PC-3 (cell line): ENCODE data around the gene SINHCAF. TPM values are rescaled to one million over a fixed set of nuclear protein-coding genes. Genes with fewer than 3 reads are reported as not detected.

Experiments
- ATAC-seq: fragments of 200-7000 bp; cut with Tn5 transposase; 2 replicates; pipeline ENCODE4 v1.9.1; 2020; ENCODE audit warnings: mild to moderate bottlenecking, moderate library complexity
- BruUV-seq: library from RNA; stranded (reverse); fragments of 400-500 nt; replicated peaks from 2 replicates; lab custom pipeline; 2021; lab: Mats Ljungman, UMichigan
- CTCF ChIA-PET: fragments of 300-600 bp; sonication (Branson Sonifier 250); formaldehyde crosslinking; loops from one replicate; lab custom pipeline; 2022; ENCODE audit warnings: antibody characterized with exemption; lab: Charles Lee
- POLR2A ChIA-PET: fragments of 300-600 bp; sonication (Branson Sonifier 250); formaldehyde crosslinking; loops from one replicate; lab custom pipeline; 2022; ENCODE audit warnings: antibody characterized with exemption; ENCODE audit not compliant: unreplicated experiment; lab: Charles Lee
- DNase-seq: peaks from one replicate; pipeline ENCODE4 v3.0.0-alpha.2; 2015
- H2AFZ ChIP-seq: fragments of 300-600 bp; sonication (generic); 2 replicates; pipeline ENCODE4 v1.6.0; 2016; ENCODE audit warnings: antibody characterized with exemption, low read length
- H3F3A ChIP-seq: fragments of 300-600 bp; sonication (generic); one replicate; pipeline ENCODE4 v1.6.0; 2017; ENCODE audit warnings: antibody characterized with exemption, low read length, control low read depth, mild to moderate bottlenecking; ENCODE audit not compliant: unreplicated experiment
- H3K27ac ChIP-seq: fragments of 300-600 bp; sonication (generic); 2 replicates; pipeline ENCODE4 v1.5.1; 2016; ENCODE audit warnings: mild to moderate bottlenecking, low read length
- H3K27me3 ChIP-seq: fragments of 300-600 bp; sonication (generic); 2 replicates; pipeline ENCODE4 v1.6.1; 2016; ENCODE audit warnings: low read length, mixed read lengths
- H3K36me3 ChIP-seq: fragments of 300-600 bp; sonication (generic); 2 replicates; pipeline ENCODE4 v1.6.1; 2016; ENCODE audit warnings: low read depth, mixed run types, low read length, mixed read lengths
- H3K4me1 ChIP-seq: fragments of 300-600 bp; sonication (generic); 2 replicates; pipeline ENCODE4 v1.5.1; 2016; ENCODE audit warnings: low read length; ENCODE audit not compliant: insufficient read depth
- H3K4me2 ChIP-seq: fragments of 300-600 bp; sonication (generic); 2 replicates; pipeline ENCODE4 v1.6.0; 2016; ENCODE audit warnings: low read length
- H3K4me3 ChIP-seq: fragments of 300-600 bp; sonication (generic); 2 replicates; pipeline ENCODE4 v1.5.1; 2016; ENCODE audit warnings: mild to moderate bottlenecking, low read length, mixed read lengths
- H3K79me2 ChIP-seq: fragments of 300-600 bp; sonication (generic); 2 replicates; pipeline ENCODE4 v1.6.1; 2017; ENCODE audit warnings: low read length, mixed read lengths
- H3K9ac ChIP-seq: fragments of 300-600 bp; sonication (generic); 2 replicates; pipeline ENCODE4 v1.6.0; 2016; ENCODE audit warnings: mild to moderate bottlenecking, low read length
- H3K9me2 ChIP-seq: fragments of 300-600 bp; sonication (generic); replicated peaks from 2 replicates; pipeline ENCODE4 v1.6.1; 2016; ENCODE audit warnings: mixed run types, low read length, mixed read lengths
- H3K9me3 ChIP-seq: fragments of 300-600 bp; sonication (generic); 2 replicates; pipeline ENCODE4 v1.6.1; 2016; ENCODE audit warnings: low read length, mixed read lengths
- H4K20me1 ChIP-seq: fragments of 300-600 bp; sonication (generic); 2 replicates; pipeline ENCODE4 v1.6.1; 2016; ENCODE audit warnings: low read length, mixed read lengths
- EZH2 ChIP-seq: fragments of 300-600 bp; sonication (generic); IDR thresholded peaks from one replicate; pipeline ENCODE4 v1.6.1; 2017; ENCODE audit warnings: antibody characterized with exemption, mild to moderate bottlenecking, low read length; ENCODE audit not compliant: unreplicated experiment
- EZH2phosphoT487 ChIP-seq: fragments of 300-600 bp; sonication (generic); IDR thresholded peaks from 2 replicates; pipeline ENCODE4 v1.6.1; 2018; ENCODE audit warnings: mild to moderate bottlenecking, antibody characterized with exemption, low read length, borderline replicate concordance
- intact Hi-C: fragments of 100-400 bp; cut with micrococcal nuclease; formaldehyde crosslinking; loops from 2 replicates; pipeline ENCODE4 v1.9.0; 2023
- total RNA-seq: library from RNA; depleted of rRNA; stranded (reverse); fragments of >200 nt; gene quantifications from 2 replicates; pipeline ENCODE4 v1.2.3, GENCODE V29; 2014
- TF ChIP-seq, protein P1 (sequence below): fragments of 300-600 bp; sonication (generic); conservative IDR thresholded peaks from 2 replicates; pipeline ENCODE4 v1.5.1; 2017; ENCODE audit warnings: antibody characterized with exemption, low read depth, mild to moderate bottlenecking, low read length

The SINHCAF gene
- total RNA-seq, 1 experiment from 2014 or later: 32.0 TPM

DNA sequence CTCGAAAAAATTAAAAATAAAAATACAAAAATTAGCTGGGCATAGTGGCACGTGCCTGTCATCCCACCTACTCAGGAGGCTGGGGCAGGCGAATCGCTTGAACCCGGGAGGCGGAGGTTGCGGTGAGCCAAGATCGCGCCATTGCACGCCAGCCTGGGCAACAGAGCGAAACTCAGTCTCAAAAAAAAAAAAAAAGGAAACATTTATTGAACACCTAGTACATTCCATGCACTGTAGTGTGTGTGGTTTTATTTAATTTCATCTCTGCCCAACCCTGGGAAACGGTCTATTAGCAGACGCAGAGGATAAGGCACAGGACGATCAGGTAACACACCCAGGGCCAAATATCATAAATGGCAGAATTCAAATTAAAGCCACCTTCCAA lies 35.8 kb upstream of the SINHCAF start:
- Histone ChIP-seq H3K79me2 (no peaks in the 10 kb centered on the region), H3K4me3 (no peak overlapping the region), H3K27ac (no peak overlapping the region), H3F3A (no peaks in the 10 kb centered on the region), H3K36me3 (no peaks in the 10 kb centered on the region), H3K9me2 (no peaks in the 10 kb centered on the region), H3K9ac (no peak overlapping the region), H3K4me2 (no peak overlapping the region), H3K9me3 (no peaks in the 10 kb centered on the region), H3K4me1 (peaks cover 8% of the 10 kb centered on the region), H3K27me3 (no peaks in the 10 kb centered on the region), H2AFZ (no peak overlapping the region), H4K20me1 (no peaks in the 10 kb centered on the region)
- no TSS peak for BruUV-seq
- ATAC-seq: no peak
- TF ChIP-seq EZH2 (no peak), EZH2phosphoT487 (no peak)
- TF ChIP-seq, protein P1, sequence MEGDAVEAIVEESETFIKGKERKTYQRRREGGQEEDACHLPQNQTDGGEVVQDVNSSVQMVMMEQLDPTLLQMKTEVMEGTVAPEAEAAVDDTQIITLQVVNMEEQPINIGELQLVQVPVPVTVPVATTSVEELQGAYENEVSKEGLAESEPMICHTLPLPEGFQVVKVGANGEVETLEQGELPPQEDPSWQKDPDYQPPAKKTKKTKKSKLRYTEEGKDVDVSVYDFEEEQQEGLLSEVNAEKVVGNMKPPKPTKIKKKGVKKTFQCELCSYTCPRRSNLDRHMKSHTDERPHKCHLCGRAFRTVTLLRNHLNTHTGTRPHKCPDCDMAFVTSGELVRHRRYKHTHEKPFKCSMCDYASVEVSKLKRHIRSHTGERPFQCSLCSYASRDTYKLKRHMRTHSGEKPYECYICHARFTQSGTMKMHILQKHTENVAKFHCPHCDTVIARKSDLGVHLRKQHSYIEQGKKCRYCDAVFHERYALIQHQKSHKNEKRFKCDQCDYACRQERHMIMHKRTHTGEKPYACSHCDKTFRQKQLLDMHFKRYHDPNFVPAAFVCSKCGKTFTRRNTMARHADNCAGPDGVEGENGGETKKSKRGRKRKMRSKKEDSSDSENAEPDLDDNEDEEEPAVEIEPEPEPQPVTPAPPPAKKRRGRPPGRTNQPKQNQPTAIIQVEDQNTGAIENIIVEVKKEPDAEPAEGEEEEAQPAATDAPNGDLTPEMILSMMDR: no peak
- ChIA-PET POLR2A (no interaction called here), CTCF (no interaction called here)
- intact Hi-C loops: no loop called here
- DNase-seq: no peak

DNA sequence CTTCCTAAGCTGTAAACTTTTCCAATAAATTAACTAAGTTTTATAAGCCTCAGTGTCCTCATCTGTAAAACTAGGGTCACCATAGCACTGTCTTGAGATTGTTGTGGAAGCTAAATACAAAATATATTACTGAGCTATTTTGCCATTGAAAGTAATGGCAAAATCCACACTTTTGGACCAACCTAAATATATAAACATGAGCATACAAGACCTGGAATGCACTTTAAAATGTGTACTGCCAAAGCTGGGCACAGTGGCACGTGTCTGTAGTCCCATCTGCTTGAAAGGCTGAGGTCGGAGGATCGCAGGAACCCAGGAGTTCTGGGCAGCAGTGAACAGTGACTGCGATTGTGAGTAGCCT lies 29.8 kb upstream of the SINHCAF start:
- Histone ChIP-seq H2AFZ (no peak overlapping the region), H3K9me3 (no peaks in the 10 kb centered on the region), H3K27me3 (no peaks in the 10 kb centered on the region), H3K79me2 (no peaks in the 10 kb centered on the region), H4K20me1 (no peaks in the 10 kb centered on the region), H3K27ac (no peak overlapping the region), H3K36me3 (no peaks in the 10 kb centered on the region), H3K4me3 (no peak overlapping the region), H3K9me2 (no peaks in the 10 kb centered on the region), H3K4me2 (no peak overlapping the region), H3K4me1 (no peaks in the 10 kb centered on the region), H3F3A (no peaks in the 10 kb centered on the region), H3K9ac (no peak overlapping the region)
- intact Hi-C loops: no loop called here
- CTCF ChIA-PET: no interaction called here
- TF ChIP-seq EZH2phosphoT487: no peak
- TF ChIP-seq EZH2: no peak
- TF ChIP-seq, protein P1: no peak
- POLR2A ChIA-PET: no interaction called here
- BruUV-seq: no TSS peak
- DNase-seq: no peak
- no peak for ATAC-seq

GRCh38 chr12:31353750-31354708 lies 28.1 kb upstream of the SINHCAF start:
- H3K4me2 ChIP-seq: no peak overlapping the region
- no peaks in the 10 kb centered on the region for H3K9me3 ChIP-seq
- no peaks in the 10 kb centered on the region for H3K4me1 ChIP-seq
- DNase-seq: no peak
- no TSS peak for BruUV-seq
- no peak for ATAC-seq
- H3K9me2 ChIP-seq: no peaks in the 10 kb centered on the region
- no peak overlapping the region for H3K9ac ChIP-seq
- intact Hi-C loops: no loop called here
- H2AFZ ChIP-seq: no peak overlapping the region
- CTCF ChIA-PET: no interaction called here
- TF ChIP-seq EZH2 (no peak), EZH2phosphoT487 (no peak)
- TF ChIP-seq, protein P1: no peak
- H3K4me3 ChIP-seq: no peak overlapping the region
- POLR2A ChIA-PET: no interaction called here
- no peaks in the 10 kb centered on the region for H3K27me3 ChIP-seq
- no peaks in the 10 kb centered on the region for H3F3A ChIP-seq
- no peaks in the 10 kb centered on the region for H3K36me3 ChIP-seq
- H4K20me1 ChIP-seq: no peaks in the 10 kb centered on the region
- no peaks in the 10 kb centered on the region for H3K79me2 ChIP-seq
- H3K27ac ChIP-seq: no peak overlapping the region
